Mesenchymal stem cell (in vitro differentiated cells and primary cell): ENCODE measurements around the gene TES.
"Not testable (repeated sequence)": the region's sequence is repeated elsewhere in the genome, so short reads cannot be mapped to it uniquely, and the experiment has no call there.

Source experiments
- DNase-seq: peaks from one replicate; pipeline ENCODE4 v3.0.0-alpha.2; 2013
- H2AFZ ChIP-seq: one replicate; pipeline ENCODE4 v1.6.1; 2013; ENCODE audit warnings: low read depth, mild to moderate bottlenecking, control low read depth, inconsistent platforms, low read length, moderate library complexity
- H2AK5ac ChIP-seq: 2 replicates; pipeline ENCODE4 v1.6.1; 2013; ENCODE audit warnings: low read length, moderate library complexity, mild to moderate bottlenecking, inconsistent platforms; ENCODE audit not compliant: severe bottlenecking
- H2BK120ac ChIP-seq: one replicate; pipeline ENCODE4 v1.6.1; 2013; ENCODE audit warnings: low read depth, mild to moderate bottlenecking, inconsistent platforms, low read length, moderate library complexity
- H2BK12ac ChIP-seq, 2 experiments: one replicate each; pipeline ENCODE4 v1.6.1; 2013; ENCODE audit warnings: inconsistent platforms in 2 of 2, low read length in 2 of 2, mild to moderate bottlenecking in 2 of 2, moderate library complexity in 2 of 2, control low read depth in 1 of 2
- H2BK15ac ChIP-seq: one replicate; pipeline ENCODE4 v1.6.1; 2013; ENCODE audit warnings: mild to moderate bottlenecking, low read depth, inconsistent platforms; ENCODE audit not compliant: poor library complexity, severe bottlenecking
- H2BK5ac ChIP-seq: 2 replicates; pipeline ENCODE4 v1.6.1; 2013; ENCODE audit warnings: low read depth, mild to moderate bottlenecking, low read length, control low read depth, inconsistent platforms; ENCODE audit not compliant: poor library complexity, severe bottlenecking
- H3K14ac ChIP-seq, 2 experiments: one replicate each; pipeline ENCODE4 v1.6.1; 2013; ENCODE audit warnings: inconsistent platforms in 2 of 2, low read length in 2 of 2, control low read depth in 1 of 2, mild to moderate bottlenecking in 1 of 2, moderate library complexity in 1 of 2
- H3K18ac ChIP-seq, 2 experiments: one replicate each; pipeline ENCODE4 v1.6.1; 2013; ENCODE audit warnings: inconsistent platforms in 2 of 2, low read length in 2 of 2, control low read depth in 1 of 2, low read depth in 1 of 2, mild to moderate bottlenecking in 1 of 2
- H3K23ac ChIP-seq, 2 experiments: one replicate each; pipeline ENCODE4 v1.6.1; 2013; ENCODE audit warnings: inconsistent platforms in 2 of 2, low read length in 2 of 2, mild to moderate bottlenecking in 2 of 2, moderate library complexity in 2 of 2, control low read depth in 1 of 2
- H3K27ac ChIP-seq: 2 replicates; pipeline ENCODE4 v1.5.1; 2013; ENCODE audit warnings: mild to moderate bottlenecking, moderate library complexity, low read length, control low read depth, inconsistent platforms; ENCODE audit not compliant: poor library complexity, severe bottlenecking
- H3K27me3 ChIP-seq, 2 experiments: 2 replicates each; pipeline versions ENCODE4 v1.6.1 to v1.7.0; 2013; ENCODE audit warnings: low read length in 2 of 2, mild to moderate bottlenecking in 2 of 2, moderate library complexity in 2 of 2, control low read depth in 1 of 2, inconsistent platforms in 1 of 2; ENCODE audit not compliant: control insufficient read depth in 1 of 2, insufficient read depth in 1 of 2
- H3K36me3 ChIP-seq, 2 experiments: 2 replicates each; pipeline versions ENCODE4 v1.6.1 to v1.7.0; 2013; ENCODE audit warnings: low read length in 2 of 2, control low read depth in 1 of 2, inconsistent platforms in 1 of 2, low read depth in 1 of 2, mild to moderate bottlenecking in 1 of 2; ENCODE audit not compliant: insufficient read depth in 2 of 2, control insufficient read depth in 1 of 2
- H3K4ac ChIP-seq, 2 experiments: one replicate each; pipeline ENCODE4 v1.6.1; 2013; ENCODE audit warnings: inconsistent platforms in 2 of 2, low read length in 2 of 2, mild to moderate bottlenecking in 2 of 2, moderate library complexity in 2 of 2, control low read depth in 1 of 2, low read depth in 1 of 2
- H3K4me1 ChIP-seq: 2 replicates; pipeline ENCODE4 v1.6.1; 2013; ENCODE audit warnings: low read depth, low read length, control low read depth; ENCODE audit not compliant: control insufficient read depth, insufficient read depth
- H3K4me2 ChIP-seq: 2 replicates; pipeline ENCODE4 v1.6.1; 2013; ENCODE audit warnings: low read length, mild to moderate bottlenecking, inconsistent platforms; ENCODE audit not compliant: poor library complexity, severe bottlenecking
- H3K4me3 ChIP-seq, 2 experiments: 2 replicates each; pipeline versions ENCODE4 v1.5.1 to v1.7.0; 2013; ENCODE audit warnings: low read length in 2 of 2, mild to moderate bottlenecking in 2 of 2, control low read depth in 1 of 2, low read depth in 1 of 2; ENCODE audit not compliant: insufficient read depth in 1 of 2
- H3K79me1 ChIP-seq: replicated peaks from 2 replicates; pipeline ENCODE4 v1.6.1; 2013; ENCODE audit warnings: mild to moderate bottlenecking, control low read depth, low read length, inconsistent platforms; ENCODE audit not compliant: poor library complexity, severe bottlenecking
- H3K9ac ChIP-seq: 2 replicates; pipeline ENCODE4 v1.7.0; 2013; ENCODE audit warnings: mild to moderate bottlenecking, low read length, moderate library complexity
- H3K9me3 ChIP-seq: 2 replicates; pipeline ENCODE4 v1.7.0; 2013; ENCODE audit warnings: mild to moderate bottlenecking, low read length; ENCODE audit not compliant: control insufficient read depth
- H4K8ac ChIP-seq: one replicate; pipeline ENCODE4 v1.6.1; 2013; ENCODE audit warnings: inconsistent platforms, mild to moderate bottlenecking, low read length, moderate library complexity
- H4K91ac ChIP-seq: one replicate; pipeline ENCODE4 v1.6.1; 2013; ENCODE audit warnings: mild to moderate bottlenecking, low read length, inconsistent platforms
- WGBS: methylation state at CpG from one replicate; pipeline ENCODE4 v1.1.7; 2013; ENCODE audit warnings: mixed read lengths; 5-methylcytosine and 5-hydroxymethylcytosine counted together

TES gene

DNA sequence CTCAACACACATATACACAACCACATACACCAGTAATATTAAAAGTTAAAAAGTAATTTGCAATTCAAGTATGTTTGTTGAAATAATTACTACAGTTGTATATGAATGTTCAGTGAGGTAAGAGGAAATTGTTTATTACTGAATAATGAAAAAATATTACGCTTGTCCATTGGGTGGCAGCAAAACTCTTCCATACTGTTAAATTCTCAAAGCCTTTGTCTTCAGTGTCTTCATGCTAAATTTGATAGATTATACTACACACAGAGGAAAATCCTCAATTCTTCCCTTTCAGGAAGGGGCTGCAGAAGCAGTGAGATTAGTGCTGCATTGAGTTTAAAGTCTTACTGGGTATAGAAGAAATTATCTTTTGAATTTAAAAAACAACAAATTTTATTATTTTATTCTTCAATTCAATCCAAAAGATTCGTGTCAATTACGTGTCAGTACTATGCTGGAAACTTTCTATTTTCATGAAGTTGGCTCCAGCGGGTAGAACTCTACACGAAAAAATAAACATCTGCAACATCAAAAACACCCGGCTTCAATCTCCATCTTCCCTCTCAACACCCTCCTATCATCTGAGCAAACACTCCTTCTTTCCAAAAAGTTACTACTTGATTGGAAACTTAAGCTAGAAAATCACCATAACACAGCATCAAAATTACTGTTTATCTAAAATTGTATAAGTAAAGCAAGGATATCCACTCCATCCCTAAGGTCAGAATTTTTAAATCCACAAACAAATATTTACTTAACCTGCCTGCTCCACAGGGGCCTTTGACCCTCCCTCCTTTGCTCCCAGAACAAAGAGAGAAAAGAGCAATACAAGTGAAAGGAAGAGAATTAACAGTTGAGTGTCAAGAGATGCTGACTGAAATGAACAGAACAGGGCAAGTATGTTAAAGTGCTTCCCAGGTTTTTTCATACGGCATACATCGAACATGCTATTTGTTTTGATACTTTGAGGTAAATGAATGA lies 37.0 kb upstream of the TES start:
- Histone ChIP-seq H3K4me2 (no peak overlapping the region), H4K8ac (no peak overlapping the region), H3K27me3 (no peaks in the 10 kb centered on the region), H3K9me3 (no peaks in the 10 kb centered on the region), H3K9ac (no peak overlapping the region), H2AK5ac (peak overlapping the region; percentile 8), H2BK15ac (no peak overlapping the region), H4K91ac (no peak overlapping the region), H3K79me1 (no peaks in the 10 kb centered on the region), H3K27ac (no peak overlapping the region), H2BK5ac (no peak overlapping the region), H2AFZ (no peak overlapping the region), H3K23ac (no peak overlapping the region), H3K36me3 (no peaks in the 10 kb centered on the region), H2BK12ac (no peak overlapping the region), H3K4me3 (no peak overlapping the region), H3K18ac (no peak overlapping the region), H3K14ac (no peak overlapping the region), H3K4me1 (peaks cover 2% of the 10 kb centered on the region), H2BK120ac (no peak overlapping the region), H3K4ac (no peak overlapping the region)
- DNase-seq = peak; percentile 69
- 65% methylated on average over 7 of the region's 8 CpGs for WGBS

DNA sequence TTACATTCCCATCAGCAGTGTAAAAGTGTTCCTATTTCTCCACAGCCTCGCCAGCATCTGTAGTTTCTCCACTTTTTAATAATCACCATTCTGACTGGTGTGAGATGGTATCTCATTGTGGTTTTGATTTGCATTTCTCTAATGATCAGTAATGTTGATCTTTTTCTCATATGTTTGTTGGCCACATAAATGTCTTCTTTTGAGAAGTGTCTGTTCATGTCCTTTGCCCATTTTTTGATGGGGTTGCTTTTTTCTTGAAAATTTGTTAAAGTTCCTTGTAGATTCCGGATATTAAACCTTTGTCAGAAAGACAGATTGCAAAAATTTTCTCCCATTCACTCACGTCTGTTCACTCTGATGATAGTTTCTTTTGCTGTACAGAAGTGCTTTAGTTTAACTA lies 35.2 kb upstream of the TES start:
- H3K9ac ChIP-seq, H3K4me2 ChIP-seq, H2BK15ac ChIP-seq, H3K79me1 ChIP-seq, H3K9me3 ChIP-seq, H2BK12ac ChIP-seq, H4K8ac ChIP-seq, H3K27me3 ChIP-seq, H2BK5ac ChIP-seq, H2AK5ac ChIP-seq, H2BK120ac ChIP-seq, H3K4me3 ChIP-seq, DNase-seq, H3K14ac ChIP-seq, H2AFZ ChIP-seq, H3K18ac ChIP-seq, H3K27ac ChIP-seq, H3K4ac ChIP-seq, H3K23ac ChIP-seq, H3K36me3 ChIP-seq, H3K4me1 ChIP-seq, H4K91ac ChIP-seq: not testable (repeated sequence)
- no CpG with 5 or more reads among the region's 3 CpGs for WGBS

DNA sequence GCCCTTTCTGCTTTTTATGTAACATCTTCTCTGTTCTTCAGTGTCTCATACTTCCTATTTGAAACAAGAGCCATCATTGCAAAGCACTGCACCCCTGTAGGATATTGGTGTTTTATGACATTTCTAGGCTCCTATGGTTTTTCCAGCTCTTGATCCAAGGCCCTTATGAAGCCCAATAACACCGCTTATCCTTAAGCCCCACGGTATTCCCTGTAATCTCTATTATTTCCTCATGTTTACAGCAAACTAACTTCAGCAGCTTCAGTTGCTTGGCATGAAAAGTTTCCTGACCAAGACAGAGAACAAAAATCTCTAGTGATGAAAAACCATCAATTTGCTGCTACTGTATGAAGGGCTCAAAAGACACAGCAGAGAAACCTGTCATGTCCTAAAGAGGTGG lies 34.1 kb upstream of the TES start:
- WGBS = 98% methylated on average over 2 of the region's 2 CpGs
- H2AFZ ChIP-seq = no peak overlapping the region
- peak overlapping the region; percentile 52 for H3K27ac ChIP-seq
- no peaks in the 10 kb centered on the region for H3K4me1 ChIP-seq
- no peak for DNase-seq
- no peaks in the 10 kb centered on the region for H3K36me3 ChIP-seq
- H3K9ac ChIP-seq = no peak overlapping the region
- no peak overlapping the region for H2AK5ac ChIP-seq
- no peak overlapping the region for H3K14ac ChIP-seq
- H2BK120ac ChIP-seq = no peak overlapping the region
- no peak overlapping the region for H2BK5ac ChIP-seq
- no peak overlapping the region for H2BK15ac ChIP-seq
- no peaks in the 10 kb centered on the region for H3K79me1 ChIP-seq
- H2BK12ac ChIP-seq = no peak overlapping the region
- H3K4me2 ChIP-seq = no peak overlapping the region
- no peak overlapping the region for H3K18ac ChIP-seq
- H3K9me3 ChIP-seq = no peaks in the 10 kb centered on the region
- no peak overlapping the region for H4K91ac ChIP-seq
- H3K4me3 ChIP-seq = no peak overlapping the region
- no peaks in the 10 kb centered on the region for H3K27me3 ChIP-seq
- H4K8ac ChIP-seq = no peak overlapping the region
- no peak overlapping the region for H3K4ac ChIP-seq
- H3K23ac ChIP-seq = no peak overlapping the region

DNA sequence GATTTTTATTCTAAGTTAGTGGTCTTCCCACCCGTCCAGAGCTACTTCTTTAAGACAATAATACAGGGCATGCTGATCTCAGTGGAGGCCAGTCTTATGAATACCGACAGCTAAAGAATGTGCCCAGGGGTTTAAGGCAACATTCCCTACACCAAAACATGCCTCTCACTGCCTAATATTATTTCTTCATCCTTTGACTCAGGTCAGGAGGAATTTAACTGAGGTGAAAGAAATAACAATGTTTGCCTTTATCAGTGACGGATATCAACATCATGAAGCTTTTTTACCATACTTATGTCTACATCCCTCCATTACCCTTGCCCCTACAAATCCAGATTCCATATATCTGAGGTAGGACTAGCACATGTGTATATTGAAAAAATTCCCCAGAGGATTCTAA lies 33.3 kb upstream of the TES start:
- no peaks in the 10 kb centered on the region for H3K9me3 ChIP-seq
- no peak overlapping the region for H3K4ac ChIP-seq
- no peak overlapping the region for H3K4me2 ChIP-seq
- H3K4me1 ChIP-seq = no peaks in the 10 kb centered on the region
- no peak overlapping the region for H3K4me3 ChIP-seq
- H3K14ac ChIP-seq = no peak overlapping the region
- H3K27me3 ChIP-seq = no peaks in the 10 kb centered on the region
- no peak for DNase-seq
- no peak overlapping the region for H2BK15ac ChIP-seq
- no peak overlapping the region for H4K91ac ChIP-seq
- H4K8ac ChIP-seq = no peak overlapping the region
- no peak overlapping the region for H3K23ac ChIP-seq
- H2BK5ac ChIP-seq = no peak overlapping the region
- H3K27ac ChIP-seq = peak overlapping the region; percentile 52
- no peaks in the 10 kb centered on the region for H3K79me1 ChIP-seq
- no peak overlapping the region for H2AFZ ChIP-seq
- 78% methylated on average over 3 of the region's 3 CpGs for WGBS
- no peak overlapping the region for H3K9ac ChIP-seq
- H3K18ac ChIP-seq = no peak overlapping the region
- no peaks in the 10 kb centered on the region for H3K36me3 ChIP-seq
- H2BK120ac ChIP-seq = no peak overlapping the region
- no peak overlapping the region for H2BK12ac ChIP-seq
- no peak overlapping the region for H2AK5ac ChIP-seq
